GM12878 (cell line): ENCODE data around the gene MUC5AC.

Experiments used
- CTCF ChIP-seq, 3 experiments: IDR thresholded peaks in 2 of 3; conservative IDR thresholded peaks in 1 of 3; 2 replicates each; pipeline ENCODE4 v1.5.1; 2011; ENCODE audit warnings: low read depth in 3 of 3, low read length in 3 of 3, mild to moderate bottlenecking in 3 of 3, control low read depth in 2 of 3, moderate library complexity in 2 of 3, inconsistent platforms in 1 of 3, mixed read lengths in 1 of 3; ENCODE audit not compliant: control insufficient read depth in 2 of 3, insufficient read depth in 1 of 3; ENCODE audit errors: extremely low read depth in 1 of 3
- LARP7 ChIP-seq: fragments of 450-650 bp; IDR thresholded peaks from 2 replicates; pipeline ENCODE4 v1.6.1; 2017; ENCODE audit warnings: mild to moderate bottlenecking
- POLR2AphosphoS5 ChIP-seq: IDR thresholded peaks from 2 replicates; pipeline ENCODE4 v1.6.1; 2011; ENCODE audit warnings: mild to moderate bottlenecking, low read length, inconsistent platforms
- TF ChIP-seq, protein P1 (sequence below): IDR thresholded peaks from 2 replicates; pipeline ENCODE4 v1.6.1; 2011; ENCODE audit warnings: mild to moderate bottlenecking, low read depth, low read length, moderate library complexity; ENCODE audit not compliant: insufficient replicate concordance

DNA sequence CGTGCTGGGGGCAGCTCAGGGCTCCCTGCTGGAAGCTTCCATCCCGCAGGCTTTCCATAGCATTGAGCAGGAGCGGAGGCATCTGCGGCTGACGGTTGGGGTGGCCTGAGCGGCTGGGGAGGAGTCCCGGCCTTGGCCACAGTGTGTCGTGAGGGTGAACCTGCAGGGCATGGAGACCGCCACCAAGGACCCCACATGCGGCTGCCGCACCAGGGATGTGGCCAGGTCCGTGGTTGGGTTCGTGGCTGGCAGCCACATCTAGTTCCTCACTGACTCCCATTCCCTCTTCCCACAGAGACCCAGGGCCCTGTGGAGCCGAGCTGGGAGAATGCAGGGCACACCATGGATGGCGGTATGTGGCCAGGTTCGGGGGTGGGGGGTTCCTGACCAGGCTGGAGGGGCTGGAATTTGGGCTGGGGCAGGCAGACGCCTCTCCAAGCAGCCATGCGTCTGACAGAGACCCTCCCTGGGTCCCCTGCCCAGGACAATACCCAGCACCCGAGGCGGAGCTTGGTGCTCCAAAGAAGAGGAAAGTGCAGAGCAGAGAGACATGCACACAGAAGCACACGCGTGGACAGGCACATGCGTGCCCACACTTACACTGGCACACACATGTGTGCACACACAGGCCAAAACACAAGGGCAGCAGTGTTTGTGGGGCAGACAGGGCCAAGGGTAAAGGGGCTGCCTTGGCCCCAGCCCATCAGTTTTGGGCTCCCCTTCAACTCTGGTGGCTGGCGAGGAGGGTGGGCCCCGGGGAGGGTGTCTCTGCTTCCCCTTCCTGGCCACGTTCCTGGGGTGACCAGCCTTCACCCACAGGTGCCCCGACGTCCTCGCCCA is 67.9 kb downstream of the MUC5AC start:
- TF ChIP-seq POLR2AphosphoS5: no peak
- TF ChIP-seq LARP7: no peak
- TF ChIP-seq, protein P1, sequence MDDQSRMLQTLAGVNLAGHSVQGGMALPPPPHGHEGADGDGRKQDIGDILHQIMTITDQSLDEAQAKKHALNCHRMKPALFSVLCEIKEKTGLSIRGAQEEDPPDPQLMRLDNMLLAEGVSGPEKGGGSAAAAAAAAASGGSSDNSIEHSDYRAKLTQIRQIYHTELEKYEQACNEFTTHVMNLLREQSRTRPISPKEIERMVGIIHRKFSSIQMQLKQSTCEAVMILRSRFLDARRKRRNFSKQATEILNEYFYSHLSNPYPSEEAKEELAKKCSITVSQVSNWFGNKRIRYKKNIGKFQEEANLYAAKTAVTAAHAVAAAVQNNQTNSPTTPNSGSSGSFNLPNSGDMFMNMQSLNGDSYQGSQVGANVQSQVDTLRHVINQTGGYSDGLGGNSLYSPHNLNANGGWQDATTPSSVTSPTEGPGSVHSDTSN: no peak
- TF ChIP-seq CTCF (IDR thresholded peaks at IDR 0.05 in 2 of 3, conservative IDR thresholded peaks at IDR 0.05 in 1 of 3; ENCODE audit: control insufficient read depth in 2 of 3, extremely low read depth in 1 of 3, insufficient read depth in 1 of 3, low read depth in 3 of 3, low read length in 3 of 3): no peak
